Suppressor macrophage treated with lipopolysaccharide for 4 hours (primary cell): ENCODE data around the gene TRPM3.

Experiments used
- DNase-seq: peaks from one replicate; pipeline ENCODE4 v3.0.0-alpha.2; 2020

The TRPM3 gene

GRCh38 chr9:70941191-70941590 lies 180.2 kb downstream of the TRPM3 start:
- DNase-seq: no peak

GRCh38 chr9:70940605-70941004 lies 180.8 kb downstream of the TRPM3 start:
- DNase-seq: no peak

GRCh38 chr9:70936536-70936935 lies 184.9 kb downstream of the TRPM3 start:
- no peak for DNase-seq

GRCh38 chr9:70935856-70936255 lies 185.6 kb downstream of the TRPM3 start:
- no peak for DNase-seq

- no peak for DNase-seq
Observed at GRCh38 chr9:70934642-70935041, 186.8 kb downstream of the TRPM3 start.

GRCh38 chr9:70933321-70933720 lies 188.1 kb downstream of the TRPM3 start:
- DNase-seq: no peak

GRCh38 chr9:70932097-70932496 lies 189.3 kb downstream of the TRPM3 start:
- no peak for DNase-seq

GRCh38 chr9:70927530-70927929 lies 193.9 kb downstream of the TRPM3 start:
- DNase-seq: no peak

- peak; percentile 64 for DNase-seq
Observed at GRCh38 chr9:70924895-70925547, 196.4 kb downstream of the TRPM3 start.

GRCh38 chr9:70924380-70924779 lies 197.0 kb downstream of the TRPM3 start:
- DNase-seq: no peak

- no peak for DNase-seq
Observed at GRCh38 chr9:70923961-70924360, 197.5 kb downstream of the TRPM3 start.

- DNase-seq: no peak
Observed at GRCh38 chr9:70921136-70921535, 200.3 kb downstream of the TRPM3 start.

- DNase-seq: no peak
Observed at GRCh38 chr9:70917277-70917676, 204.1 kb downstream of the TRPM3 start.

GRCh38 chr9:70911791-70912190 lies 209.6 kb downstream of the TRPM3 start:
- DNase-seq: no peak

- DNase-seq: no peak
Observed at GRCh38 chr9:70910598-70910997, 210.8 kb downstream of the TRPM3 start.

- peak; percentile 6 for DNase-seq
Observed at GRCh38 chr9:70902692-70903131, 218.7 kb downstream of the TRPM3 start.

- DNase-seq: no peak
Observed at GRCh38 chr9:70902171-70902570, 219.2 kb downstream of the TRPM3 start.

GRCh38 chr9:70901746-70902145 lies 219.7 kb downstream of the TRPM3 start:
- DNase-seq: no peak

- DNase-seq: no peak
Observed at GRCh38 chr9:70901013-70901412, 220.4 kb downstream of the TRPM3 start.

GRCh38 chr9:70893580-70894122 lies 227.8 kb downstream of the TRPM3 start:
- DNase-seq: no peak

GRCh38 chr9:70888471-70888870 lies 232.9 kb downstream of the TRPM3 start:
- DNase-seq: no peak

GRCh38 chr9:70887826-70888225 lies 233.6 kb downstream of the TRPM3 start:
- DNase-seq: no peak

GRCh38 chr9:70883963-70884793 lies 237.2 kb downstream of the TRPM3 start:
- DNase-seq: no peak

GRCh38 chr9:70883056-70883455 lies 238.4 kb downstream of the TRPM3 start:
- no peak for DNase-seq
